ENCODE measurements around the gene SNRNP25. TPM values are rescaled to one million over a fixed set of nuclear protein-coding genes. Genes with fewer than 3 reads are reported as not detected.
A peak's percentile ranks its signal among the peaks of the same experiment; 100 is the strongest.
"Not testable (repeated sequence)": the region's sequence is repeated elsewhere in the genome, so short reads cannot be mapped to it uniquely, and the experiment has no call there.

The SNRNP25 gene
- polyA plus RNA-seq = 39.1 TPM

DNA sequence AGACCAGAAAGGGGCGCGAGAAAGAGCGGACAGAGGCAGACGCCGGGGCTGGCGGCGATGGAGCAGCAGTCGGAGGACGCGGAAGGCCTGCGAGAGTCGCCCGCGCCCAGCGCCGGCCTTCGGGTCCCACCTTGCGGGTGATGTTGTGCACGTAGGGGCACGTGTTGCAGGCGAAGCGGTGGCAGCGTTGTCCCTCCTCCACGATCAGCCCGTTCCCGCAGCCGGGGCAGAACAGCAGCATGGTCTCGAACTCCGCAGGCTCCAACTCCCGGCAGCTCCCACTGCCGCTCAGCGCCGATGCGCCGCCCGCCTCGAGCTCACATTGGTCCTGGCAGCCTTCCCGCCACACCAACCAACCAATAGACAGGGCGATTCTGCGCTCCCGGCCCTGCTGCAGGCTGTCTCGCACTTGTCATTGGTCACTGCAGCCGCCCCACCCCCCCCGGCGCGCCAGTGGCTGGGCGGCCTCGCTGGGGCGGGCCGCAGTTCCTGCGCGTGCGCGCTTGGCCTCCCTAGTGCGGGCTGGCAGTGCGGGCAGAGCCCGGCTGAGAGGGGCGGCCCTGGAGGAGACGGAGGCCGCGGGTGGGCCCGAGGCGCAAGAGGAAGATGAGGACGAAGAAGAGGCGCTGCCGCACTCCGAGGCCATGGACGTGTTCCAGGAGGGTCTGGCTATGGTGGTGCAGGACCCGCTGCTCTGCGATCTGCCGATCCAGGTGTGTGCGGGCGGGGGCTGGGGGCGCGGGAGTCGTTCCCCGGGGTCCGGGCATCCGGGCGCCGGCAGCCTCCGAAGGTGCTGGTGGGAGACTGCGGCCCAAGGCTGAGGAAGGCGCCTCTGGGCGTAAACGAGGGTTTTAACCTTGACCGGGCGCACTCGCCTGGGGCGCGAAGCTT, at the start of gene SNRNP25, which contains the start of gene POLR3K:
TSS of gene SNRNP25 (plus strand) at position 483 of the 891 bp plus-strand sequence. CDS start at position 672, 189 bp downstream.
TSS of gene POLR3K (minus strand) at position 263 of the 891 bp plus-strand sequence. CDS start at position 241, 22 bp downstream.
- Mint-ChIP-seq H3K9me3 (no peaks in the 10 kb centered on the region), H3K36me3 (no peaks in the 10 kb centered on the region), H3K27me3 (no peaks in the 10 kb centered on the region), H3K4me3 (peak within 1 kb of the TSS; percentile 96 to 99 (median 98)), H3K27ac (peak within 1 kb of the TSS; percentile 91 to 97 (median 94)), H3K4me1 (peaks cover 18 to 29% (median 21%) of the 10 kb centered on the region in 3 donors)

DNA sequence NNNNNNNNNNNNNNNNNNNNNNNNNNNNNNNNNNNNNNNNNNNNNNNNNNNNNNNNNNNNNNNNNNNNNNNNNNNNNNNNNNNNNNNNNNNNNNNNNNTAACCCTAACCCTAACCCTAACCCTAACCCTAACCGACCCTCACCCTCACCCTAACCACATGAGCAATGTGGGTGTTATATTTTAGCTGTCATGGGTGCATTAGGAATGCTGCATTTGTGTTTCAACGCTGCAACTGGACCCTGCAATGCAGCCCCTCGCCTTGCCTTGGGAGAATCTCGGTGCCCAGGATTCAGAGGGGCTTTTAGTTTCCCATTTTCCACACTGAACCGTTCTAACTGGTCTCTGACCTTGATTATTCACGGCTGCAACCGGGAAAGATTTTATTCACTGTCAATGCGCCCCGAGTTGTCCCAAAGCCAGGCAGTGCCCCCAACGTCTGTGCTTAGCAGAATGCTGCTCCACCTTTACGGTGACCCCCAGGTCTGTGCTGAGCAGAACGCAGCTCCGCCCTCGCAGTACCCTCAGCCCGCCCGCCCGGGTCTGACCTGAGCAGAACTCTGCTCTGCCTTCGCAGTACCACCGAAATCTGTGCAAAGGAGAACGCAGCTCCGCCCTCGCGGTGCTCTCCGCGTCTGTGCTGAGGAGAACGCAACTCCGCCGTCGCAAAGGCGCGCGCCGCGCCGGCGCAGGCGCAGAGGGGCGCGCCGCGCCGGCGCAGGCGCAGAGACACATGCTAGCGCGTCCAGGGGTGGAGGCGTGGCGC, 43.5 kb upstream of the SNRNP25 start:
- H3K4me1 Mint-ChIP-seq = no peaks in the 10 kb centered on the region
- peak overlapping the region; percentile 60 to 84 (median 70) for H3K4me3 Mint-ChIP-seq
- H3K27ac Mint-ChIP-seq = peak overlapping the region in 1 of 3 donors; percentile 48
- no peaks in the 10 kb centered on the region for H3K9me3 Mint-ChIP-seq
- no peaks in the 10 kb centered on the region for H3K27me3 Mint-ChIP-seq
- H3K36me3 Mint-ChIP-seq = no peaks in the 10 kb centered on the region

DNA sequence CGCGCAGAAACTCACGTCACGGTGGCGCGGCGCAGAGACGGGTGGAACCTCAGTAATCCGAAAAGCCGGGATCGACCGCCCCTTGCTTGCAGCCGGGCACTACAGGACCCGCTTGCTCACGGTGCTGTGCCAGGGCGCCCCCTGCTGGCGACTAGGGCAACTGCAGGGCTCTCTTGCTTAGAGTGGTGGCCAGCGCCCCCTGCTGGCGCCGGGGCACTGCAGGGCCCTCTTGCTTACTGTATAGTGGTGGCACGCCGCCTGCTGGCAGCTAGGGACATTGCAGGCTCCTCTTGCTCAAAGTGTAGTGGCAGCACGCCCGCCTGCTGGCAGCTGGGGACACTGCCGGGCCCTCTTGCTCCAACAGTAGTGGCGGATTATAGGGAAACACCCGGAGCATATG, 42.9 kb upstream of the SNRNP25 start:
- H3K9me3 Mint-ChIP-seq, H3K4me1 Mint-ChIP-seq, H3K36me3 Mint-ChIP-seq, H3K27me3 Mint-ChIP-seq: not testable (repeated sequence)
- H3K4me3 Mint-ChIP-seq = peak overlapping the region in 3 of 4 donors; percentile 70 to 83 (median 82)
- peak overlapping the region; percentile 35 to 93 (median 76) for H3K27ac Mint-ChIP-seq

DNA sequence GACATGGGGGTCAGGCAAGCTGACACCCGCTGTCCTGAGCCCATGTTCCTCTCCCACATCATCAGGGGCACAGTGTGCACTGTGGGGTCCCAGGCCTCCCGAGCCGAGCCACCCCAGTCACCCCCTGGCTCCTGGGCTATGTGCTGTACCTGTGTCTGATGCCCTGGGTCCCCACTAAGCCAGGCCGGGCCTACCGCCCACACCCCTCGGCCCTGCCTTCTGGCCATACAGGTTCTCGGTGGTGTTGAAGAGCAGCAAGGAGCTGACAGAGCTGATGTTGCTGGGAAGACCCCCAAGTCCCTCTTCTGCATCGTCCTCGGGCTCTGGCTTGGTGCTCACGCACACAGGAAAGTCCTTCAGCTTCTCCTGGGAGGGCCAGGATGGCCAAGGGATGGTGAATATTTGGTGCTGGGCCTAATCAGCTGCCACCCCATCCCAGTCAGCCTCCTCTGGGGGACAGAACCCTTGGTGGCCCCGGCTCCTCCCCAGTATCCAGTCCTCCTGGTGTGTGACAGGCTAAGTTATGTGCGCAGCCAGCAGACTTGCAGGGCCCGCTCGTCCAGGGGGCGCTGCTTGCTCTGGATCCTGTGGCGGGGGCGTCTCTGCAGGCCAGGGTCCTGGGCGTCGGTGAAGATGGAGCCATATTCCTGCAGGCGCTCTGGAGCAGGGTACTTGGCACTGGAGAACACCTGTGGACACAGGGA, 36.4 kb upstream of the SNRNP25 start:
- H3K27me3 Mint-ChIP-seq, H3K36me3 Mint-ChIP-seq, H3K4me1 Mint-ChIP-seq, H3K4me3 Mint-ChIP-seq, H3K9me3 Mint-ChIP-seq, H3K27ac Mint-ChIP-seq: not testable (repeated sequence)

DNA sequence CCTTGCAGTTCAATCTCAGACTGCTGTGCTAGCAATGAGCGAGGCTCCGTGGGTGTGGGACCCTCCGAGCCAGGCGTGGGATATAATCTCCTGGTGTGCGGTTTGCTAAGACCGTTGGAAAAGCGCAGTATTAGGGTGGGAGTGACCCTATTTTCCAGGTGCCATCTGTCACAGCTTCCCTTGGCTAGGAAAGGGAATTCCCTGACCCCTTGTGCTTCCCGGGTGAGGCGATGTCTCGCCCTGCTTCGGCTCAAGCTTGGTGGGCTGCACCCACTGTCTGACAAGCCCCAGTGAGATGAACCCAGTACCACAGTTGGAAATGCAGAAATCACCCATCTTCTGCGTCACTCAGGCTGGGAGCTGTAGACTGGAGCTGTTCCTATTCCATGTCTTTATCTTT, 32.7 kb upstream of the SNRNP25 start:
- H3K36me3 Mint-ChIP-seq, H3K27me3 Mint-ChIP-seq, H3K4me3 Mint-ChIP-seq, H3K27ac Mint-ChIP-seq, H3K9me3 Mint-ChIP-seq, H3K4me1 Mint-ChIP-seq: not testable (repeated sequence)

DNA sequence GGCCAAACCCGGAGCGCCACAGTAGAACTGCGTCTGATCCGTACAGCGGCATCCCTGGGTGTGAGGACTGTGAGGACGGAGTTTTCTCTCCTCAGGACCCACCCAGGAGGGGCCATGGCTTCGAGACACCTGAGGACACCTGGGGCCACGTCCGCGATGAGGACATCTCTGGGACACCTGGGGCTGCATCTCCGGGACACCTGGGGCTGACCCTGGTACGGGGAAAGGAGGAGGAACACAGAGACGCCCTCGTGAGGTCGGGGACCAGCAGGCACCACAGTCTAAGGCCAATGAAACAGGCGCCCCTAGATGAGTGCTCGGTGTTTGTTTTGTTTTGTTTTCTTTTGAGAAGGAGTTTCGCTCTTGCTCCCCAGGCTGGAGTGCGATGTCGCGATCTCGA, 29.5 kb upstream of the SNRNP25 start:
- not testable (repeated sequence) for H3K27ac Mint-ChIP-seq, H3K4me1 Mint-ChIP-seq, H3K36me3 Mint-ChIP-seq, H3K27me3 Mint-ChIP-seq, H3K4me3 Mint-ChIP-seq, H3K9me3 Mint-ChIP-seq

DNA sequence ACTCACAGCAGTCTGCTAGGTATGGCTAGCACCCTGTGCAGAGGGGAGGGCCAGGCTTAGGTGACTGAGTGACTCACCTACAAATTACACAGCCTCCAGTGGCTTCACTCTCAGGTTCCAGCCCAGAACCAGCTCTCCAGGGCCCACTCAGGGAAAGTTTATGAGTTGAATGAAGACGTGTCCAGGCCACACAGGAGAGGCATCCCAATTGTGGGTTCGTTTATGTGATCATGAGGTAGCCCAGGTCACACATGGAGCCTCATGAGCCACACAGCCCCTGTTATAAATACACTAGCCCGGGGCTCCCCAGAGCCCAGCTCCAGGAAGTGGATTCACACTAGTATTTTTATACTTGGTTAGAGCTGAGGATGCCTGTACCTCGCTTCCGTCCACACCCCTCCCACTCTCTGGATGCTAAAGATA, 27.7 kb upstream of the SNRNP25 start:
- H3K27ac Mint-ChIP-seq, H3K36me3 Mint-ChIP-seq, H3K4me1 Mint-ChIP-seq, H3K4me3 Mint-ChIP-seq, H3K27me3 Mint-ChIP-seq, H3K9me3 Mint-ChIP-seq: not testable (repeated sequence)

DNA sequence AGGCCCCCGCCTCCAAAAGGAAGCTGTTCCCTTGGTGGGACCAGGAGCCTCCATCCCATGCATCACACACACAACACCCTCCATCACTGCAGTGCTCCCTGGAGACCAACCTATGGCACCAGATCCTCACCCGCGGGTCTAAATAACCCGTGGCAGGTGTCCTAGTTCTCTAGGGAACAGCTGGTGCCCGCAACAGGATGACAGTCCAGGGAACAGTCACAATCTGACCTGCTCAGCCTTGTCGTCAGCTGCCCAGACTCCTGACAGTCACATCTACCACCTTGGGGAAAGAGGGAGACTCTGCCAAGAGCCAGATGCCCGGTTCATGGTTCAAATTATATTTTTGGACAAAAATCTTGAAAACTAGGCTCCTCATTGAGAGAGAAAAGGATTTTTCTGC, 23.0 kb upstream of the SNRNP25 start:
- not testable (repeated sequence) for H3K27me3 Mint-ChIP-seq, H3K4me3 Mint-ChIP-seq, H3K36me3 Mint-ChIP-seq, H3K9me3 Mint-ChIP-seq
- Mint-ChIP-seq H3K4me1 (peaks cover 13 to 26% (median 19%) of the 10 kb centered on the region in 3 donors), H3K27ac (peak overlapping the region in 1 of 3 donors; percentile 51)

DNA sequence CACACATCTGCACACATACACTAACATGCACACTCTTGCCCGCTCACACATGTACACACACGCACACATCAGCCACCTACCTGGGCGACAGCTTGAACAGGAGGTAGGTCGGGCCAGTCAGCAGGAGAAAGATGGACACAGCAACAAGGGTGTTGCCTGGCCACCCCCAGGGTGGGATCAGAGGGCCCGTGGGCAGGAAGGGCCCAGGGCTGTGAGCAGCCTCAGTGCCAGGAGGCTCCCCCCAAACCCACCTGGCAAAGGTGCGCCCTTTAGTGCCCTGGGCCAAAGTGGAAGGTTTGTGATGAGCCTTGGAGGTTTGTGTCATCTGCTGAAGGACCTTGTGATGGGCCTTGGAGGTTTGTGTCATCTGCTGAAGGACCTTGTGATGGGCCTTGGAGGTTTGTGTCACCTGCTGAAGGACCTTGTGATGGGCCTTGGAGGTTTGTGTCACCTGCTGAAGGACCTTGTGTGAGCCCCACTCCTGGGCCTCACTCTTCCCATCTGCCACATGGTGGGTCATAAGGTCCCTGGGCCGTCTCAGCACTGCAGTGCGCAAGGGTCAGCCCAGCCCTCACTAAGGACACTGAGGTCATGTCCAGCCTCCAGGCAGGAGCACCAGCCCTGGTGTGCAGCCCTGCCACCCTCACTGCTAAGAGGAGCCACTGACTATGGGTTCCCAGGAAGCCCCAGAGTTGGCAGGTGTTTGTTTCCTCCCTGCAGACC, 20.3 kb upstream of the SNRNP25 start:
- not testable (repeated sequence) for H3K36me3 Mint-ChIP-seq
- peak overlapping the region; percentile 96 to 100 (median 99) for H3K27ac Mint-ChIP-seq

DNA sequence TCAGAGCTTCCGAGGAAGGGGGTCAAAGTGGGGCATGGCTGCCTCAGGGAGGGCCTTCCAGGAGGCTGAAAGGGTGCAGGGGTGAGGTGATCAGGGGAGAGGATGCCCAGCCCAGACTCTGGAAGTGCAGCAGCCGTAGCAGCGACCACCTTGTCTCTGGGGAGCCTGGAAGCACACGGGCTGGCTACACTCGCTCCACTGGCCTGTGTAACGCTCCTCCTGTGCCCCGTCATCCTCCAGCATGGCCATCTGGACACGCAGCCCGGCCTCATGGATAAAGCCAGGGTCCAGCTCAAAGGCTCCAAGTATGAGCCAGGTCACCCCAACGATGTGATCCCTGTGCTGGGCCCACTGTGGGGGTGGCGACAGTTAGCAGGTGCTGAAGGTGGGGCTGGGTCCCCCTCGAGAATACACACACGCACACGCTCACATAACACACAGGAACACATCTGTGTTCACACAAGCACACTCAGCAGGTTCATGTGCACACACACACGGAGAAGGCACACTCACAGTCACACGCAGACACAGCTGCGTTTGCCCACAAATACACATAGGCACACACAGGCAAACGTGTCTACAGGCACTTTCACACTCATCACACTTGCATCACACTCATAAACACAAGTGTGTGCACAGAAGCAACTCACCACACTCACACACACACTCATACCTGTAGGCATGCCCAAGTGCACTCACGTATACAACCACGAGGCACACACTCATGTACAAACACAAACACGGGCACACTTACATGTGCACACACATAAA, 19.6 kb upstream of the SNRNP25 start:
- no peaks in the 10 kb centered on the region for H3K27me3 Mint-ChIP-seq
- H3K27ac Mint-ChIP-seq = peak overlapping the region; percentile 96 to 100 (median 99)
- H3K4me3 Mint-ChIP-seq = peak overlapping the region; percentile 82 to 94 (median 90)
- peaks cover 2% of the 10 kb centered on the region for H3K36me3 Mint-ChIP-seq
- no peaks in the 10 kb centered on the region for H3K9me3 Mint-ChIP-seq
- H3K4me1 Mint-ChIP-seq = peaks cover 31 to 53% (median 48%) of the 10 kb centered on the region in 3 donors

More for the DNA sequence above, 20.3 kb upstream of the SNRNP25 start:
- not testable (repeated sequence) for H3K9me3 Mint-ChIP-seq, H3K27me3 Mint-ChIP-seq
- Mint-ChIP-seq H3K4me3 (peak overlapping the region; percentile 76 to 93 (median 84)), H3K4me1 (peaks cover 25 to 47% (median 40%) of the 10 kb centered on the region in 3 donors)

DNA sequence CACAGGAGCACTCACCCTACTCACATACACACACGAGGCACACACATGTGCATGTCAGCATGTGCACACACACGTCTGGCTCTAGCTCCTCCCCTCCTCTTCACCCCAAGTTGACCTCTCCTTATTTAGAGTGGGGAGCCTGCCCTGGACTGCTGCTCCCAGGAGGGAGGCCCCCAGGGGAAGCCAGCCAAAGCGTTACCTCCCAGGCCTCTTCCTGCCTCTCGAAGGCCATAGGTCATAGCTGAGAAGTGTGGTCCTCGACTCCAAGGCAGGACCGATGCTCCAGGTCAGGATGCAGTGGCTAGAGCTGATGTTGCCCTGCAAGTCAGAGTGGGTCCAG, 19.0 kb upstream of the SNRNP25 start:
- Mint-ChIP-seq H3K4me3 (peak overlapping the region; percentile 82 to 94 (median 90)), H3K4me1 (peaks cover 37 to 58% (median 53%) of the 10 kb centered on the region in 3 donors)

DNA sequence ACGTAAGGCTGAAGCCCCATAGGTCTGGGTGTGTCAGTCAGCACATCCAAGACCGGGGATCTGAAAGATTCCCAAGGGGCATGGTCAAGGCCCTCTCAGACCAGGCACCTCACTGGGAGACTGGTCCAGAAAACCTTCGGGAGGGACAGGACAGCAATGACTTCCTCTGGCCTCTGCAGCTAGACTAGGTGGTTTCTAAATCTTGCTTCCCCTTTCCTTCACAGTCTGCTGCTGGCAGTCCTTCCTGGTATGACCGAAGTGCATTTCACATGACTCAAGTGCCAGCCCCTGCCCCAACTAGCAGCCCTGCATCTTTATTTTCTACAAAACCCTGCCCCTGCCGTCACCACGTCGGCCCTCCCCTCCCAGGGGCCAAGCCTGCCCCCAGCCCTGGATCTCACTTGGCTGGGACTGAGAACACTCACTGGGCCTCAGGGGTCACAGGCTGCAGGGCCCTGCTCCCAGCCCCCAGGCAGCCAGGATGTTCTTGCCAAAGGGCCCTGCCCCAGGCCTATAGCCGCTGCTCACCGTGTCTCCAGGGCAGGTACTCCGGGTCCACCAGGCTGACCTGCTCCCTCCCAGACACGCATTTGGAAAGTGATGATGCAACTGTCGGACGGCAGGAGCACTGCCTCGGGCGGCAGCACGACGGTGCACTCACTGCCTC, 18.5 kb upstream of the SNRNP25 start:
- Mint-ChIP-seq H3K27ac (peak overlapping the region; percentile 96 to 100 (median 99)), H3K36me3 (peaks cover 2% of the 10 kb centered on the region), H3K4me1 (peaks cover 39 to 61% (median 58%) of the 10 kb centered on the region in 3 donors)

More for the DNA sequence above, 19.0 kb upstream of the SNRNP25 start:
- Mint-ChIP-seq H3K27me3 (no peaks in the 10 kb centered on the region), H3K9me3 (no peaks in the 10 kb centered on the region), H3K27ac (peak overlapping the region; percentile 96 to 100 (median 99)), H3K36me3 (peaks cover 2% of the 10 kb centered on the region)

DNA sequence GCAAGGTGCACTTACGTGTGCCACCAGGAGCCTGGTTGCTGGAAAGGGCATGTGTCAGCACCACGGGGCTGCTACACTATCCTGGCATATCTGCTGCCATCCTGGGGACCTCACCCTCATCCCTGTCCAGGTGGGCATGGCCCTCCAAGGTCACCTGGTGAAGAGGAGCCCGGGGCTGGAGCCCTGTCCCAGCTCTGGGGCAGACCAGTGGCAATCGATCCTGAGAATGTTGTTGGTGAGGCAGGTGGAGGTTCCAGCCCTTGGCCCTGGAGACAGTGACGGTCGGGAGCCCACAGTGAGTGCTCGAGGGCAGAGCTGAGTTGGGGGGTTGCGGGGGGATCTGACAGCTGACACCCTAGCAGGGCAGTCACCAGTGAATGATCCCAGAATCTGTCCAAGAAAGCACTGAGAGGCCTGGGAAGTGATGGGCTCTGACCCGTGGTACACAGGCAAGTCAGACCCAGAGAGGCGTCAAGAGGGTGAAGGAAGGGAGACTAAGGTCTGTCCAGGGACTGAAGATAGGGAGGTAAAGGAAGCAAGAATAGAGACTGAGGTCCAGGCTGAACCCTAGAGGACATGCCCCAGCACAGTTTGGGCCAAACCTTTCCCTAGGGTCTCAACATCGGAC, 17.8 kb upstream of the SNRNP25 start:
- Mint-ChIP-seq H3K27me3 (no peaks in the 10 kb centered on the region), H3K4me3 (peak overlapping the region in 3 of 4 donors; percentile 87 to 93 (median 89)), H3K4me1 (peaks cover 39 to 58% (median 57%) of the 10 kb centered on the region in 3 donors), H3K9me3 (no peaks in the 10 kb centered on the region), H3K36me3 (peaks cover 2% of the 10 kb centered on the region), H3K27ac (peak overlapping the region; percentile 96 to 100 (median 99))

More for the DNA sequence above, 18.5 kb upstream of the SNRNP25 start:
- peak overlapping the region; percentile 82 to 94 (median 90) for H3K4me3 Mint-ChIP-seq
- H3K27me3 Mint-ChIP-seq = no peaks in the 10 kb centered on the region
- no peaks in the 10 kb centered on the region for H3K9me3 Mint-ChIP-seq
